ENCODE data around the gene OR2AK2.

The OR2AK2 gene

GRCh38 chr1:248000169-248000568, 35.1 kb downstream of the OR2AK2 start:
- no peaks in the 10 kb centered on the region for H3K27me3 ChIP-seq (ENCODE audit: insufficient read depth, low read length)
- no peak overlapping the region for H3K4me3 ChIP-seq (ENCODE audit: low read depth, low read length)
- peaks cover 10% of the 10 kb centered on the region for H3K9me3 ChIP-seq (ENCODE audit: insufficient read depth, low read depth, low read length)
- WGBS (ENCODE audit: extremely low coverage, insufficient coverage, insufficient read length) = no CpG with 5 or more reads among the region's 1 CpG
- no peak overlapping the region for H2BK5ac ChIP-seq (ENCODE audit: low read depth, low read length, poor library complexity)
- no peak overlapping the region for H4K12ac ChIP-seq (ENCODE audit: low read depth, low read length)
- no peak overlapping the region for H3K4me2 ChIP-seq (ENCODE audit: low read length)
- H3K4ac ChIP-seq (ENCODE audit: low read depth, low read length) = no peak overlapping the region
- H3K18ac ChIP-seq (ENCODE audit: low read length) = no peak overlapping the region
- no peak overlapping the region for H3K9ac ChIP-seq (ENCODE audit: low read length)
- DNase-seq = peak in 1 of 2 donors; percentile 31
- H4K8ac ChIP-seq (ENCODE audit: low read depth, low read length) = no peak overlapping the region
- no peak overlapping the region for H3K23ac ChIP-seq (ENCODE audit: low read length)
- H3K79me2 ChIP-seq (ENCODE audit: control insufficient read depth, insufficient read depth, low read length, poor library complexity) = no peaks in the 10 kb centered on the region
- H4K91ac ChIP-seq (ENCODE audit: low read depth, low read length) = no peak overlapping the region
- no peak overlapping the region for H2AFZ ChIP-seq (ENCODE audit: insufficient read depth, low read length, poor library complexity)
- no peak overlapping the region for H3K14ac ChIP-seq (ENCODE audit: low read length)
- no peak overlapping the region for H2AK5ac ChIP-seq (ENCODE audit: low read length)
- no peaks in the 10 kb centered on the region for H3K36me3 ChIP-seq (ENCODE audit: control insufficient read depth in 1 of 2, insufficient read depth in 2 of 2, low read length in 2 of 2)
- H3K27ac ChIP-seq (ENCODE audit: low read depth, low read length) = no peak overlapping the region
- H3K4me1 ChIP-seq (ENCODE audit: control insufficient read depth in 1 of 2, insufficient read depth in 2 of 2, low read length in 2 of 2) = no peaks in the 10 kb centered on the region
- no peaks in the 10 kb centered on the region for H3K79me1 ChIP-seq (ENCODE audit: low read length)
- H2BK12ac ChIP-seq (ENCODE audit: low read length) = no peak overlapping the region
- no peak overlapping the region for H2BK120ac ChIP-seq (ENCODE audit: insufficient read depth, low read length, poor library complexity)

GRCh38 chr1:248007778-248008177, 42.7 kb downstream of the OR2AK2 start:
- no peak overlapping the region for H3K9ac ChIP-seq (ENCODE audit: low read length)
- no peak overlapping the region for H2AK5ac ChIP-seq (ENCODE audit: low read length)
- no peak overlapping the region for H2BK12ac ChIP-seq (ENCODE audit: low read length)
- WGBS (ENCODE audit: extremely low coverage, insufficient coverage, insufficient read length) = no CpG with 5 or more reads among the region's 1 CpG
- no peak for DNase-seq
- H3K23ac ChIP-seq (ENCODE audit: low read length) = no peak overlapping the region
- no peaks in the 10 kb centered on the region for H3K36me3 ChIP-seq (ENCODE audit: control insufficient read depth in 1 of 2, insufficient read depth in 2 of 2, low read length in 2 of 2)
- no peaks in the 10 kb centered on the region for H3K79me1 ChIP-seq (ENCODE audit: low read length)
- no peak overlapping the region for H3K27ac ChIP-seq (ENCODE audit: low read depth, low read length)
- no peak overlapping the region for H2AFZ ChIP-seq (ENCODE audit: insufficient read depth, low read length, poor library complexity)
- H2BK120ac ChIP-seq (ENCODE audit: insufficient read depth, low read length, poor library complexity) = no peak overlapping the region
- H3K14ac ChIP-seq (ENCODE audit: low read length) = no peak overlapping the region
- H3K4ac ChIP-seq (ENCODE audit: low read depth, low read length) = no peak overlapping the region
- H3K79me2 ChIP-seq (ENCODE audit: control insufficient read depth, insufficient read depth, low read length, poor library complexity) = no peaks in the 10 kb centered on the region
- no peak overlapping the region for H4K12ac ChIP-seq (ENCODE audit: low read depth, low read length)
- H3K4me1 ChIP-seq (ENCODE audit: control insufficient read depth in 1 of 2, insufficient read depth in 2 of 2, low read length in 2 of 2) = no peaks in the 10 kb centered on the region
- peaks cover 11% of the 10 kb centered on the region for H3K9me3 ChIP-seq (ENCODE audit: insufficient read depth, low read depth, low read length)
- no peak overlapping the region for H4K91ac ChIP-seq (ENCODE audit: low read depth, low read length)
- H3K18ac ChIP-seq (ENCODE audit: low read length) = no peak overlapping the region
- H2BK5ac ChIP-seq (ENCODE audit: low read depth, low read length, poor library complexity) = no peak overlapping the region
- H3K4me3 ChIP-seq (ENCODE audit: low read depth, low read length) = no peak overlapping the region
- no peaks in the 10 kb centered on the region for H3K27me3 ChIP-seq (ENCODE audit: insufficient read depth, low read length)
- H3K4me2 ChIP-seq (ENCODE audit: low read length) = no peak overlapping the region
- no peak overlapping the region for H4K8ac ChIP-seq (ENCODE audit: low read depth, low read length)

- no peaks in the 10 kb centered on the region for H3K36me3 ChIP-seq (ENCODE audit: control insufficient read depth in 1 of 2, insufficient read depth in 2 of 2, low read length in 2 of 2)
- no peak overlapping the region for H2AK5ac ChIP-seq (ENCODE audit: low read length)
- no peak overlapping the region for H2BK5ac ChIP-seq (ENCODE audit: low read depth, low read length, poor library complexity)
- H2BK12ac ChIP-seq (ENCODE audit: low read length) = no peak overlapping the region
- H4K12ac ChIP-seq (ENCODE audit: low read depth, low read length) = no peak overlapping the region
- H3K4ac ChIP-seq (ENCODE audit: low read depth, low read length) = no peak overlapping the region
- H3K23ac ChIP-seq (ENCODE audit: low read length) = no peak overlapping the region
- H3K4me1 ChIP-seq (ENCODE audit: control insufficient read depth in 1 of 2, insufficient read depth in 2 of 2, low read length in 2 of 2) = no peaks in the 10 kb centered on the region
- no peak overlapping the region for H3K4me3 ChIP-seq (ENCODE audit: low read depth, low read length)
- H3K4me2 ChIP-seq (ENCODE audit: low read length) = no peak overlapping the region
- H2BK120ac ChIP-seq (ENCODE audit: insufficient read depth, low read length, poor library complexity) = no peak overlapping the region
- H4K8ac ChIP-seq (ENCODE audit: low read depth, low read length) = no peak overlapping the region
- no CpG with 5 or more reads among the region's 3 CpGs for WGBS (ENCODE audit: extremely low coverage, insufficient coverage, insufficient read length)
- no peak overlapping the region for H4K91ac ChIP-seq (ENCODE audit: low read depth, low read length)
- no peak overlapping the region for H3K9ac ChIP-seq (ENCODE audit: low read length)
- H3K14ac ChIP-seq (ENCODE audit: low read length) = no peak overlapping the region
- no peaks in the 10 kb centered on the region for H3K79me1 ChIP-seq (ENCODE audit: low read length)
- no peaks in the 10 kb centered on the region for H3K27me3 ChIP-seq (ENCODE audit: insufficient read depth, low read length)
- peaks cover 6% of the 10 kb centered on the region for H3K9me3 ChIP-seq (ENCODE audit: insufficient read depth, low read depth, low read length)
- no peak for DNase-seq
- H2AFZ ChIP-seq (ENCODE audit: insufficient read depth, low read length, poor library complexity) = no peak overlapping the region
- H3K27ac ChIP-seq (ENCODE audit: low read depth, low read length) = no peak overlapping the region
- H3K18ac ChIP-seq (ENCODE audit: low read length) = no peak overlapping the region
- H3K79me2 ChIP-seq (ENCODE audit: control insufficient read depth, insufficient read depth, low read length, poor library complexity) = no peaks in the 10 kb centered on the region
Observed at GRCh38 chr1:248009681-248010080, 44.6 kb downstream of the OR2AK2 start.

- H4K12ac ChIP-seq (ENCODE audit: low read depth, low read length) = no peak within 1 kb of the TSS
- DNase-seq = no peak
- no peak within 1 kb of the TSS for H2BK12ac ChIP-seq (ENCODE audit: low read length)
- no peaks in the 10 kb centered on the region for H3K4me1 ChIP-seq (ENCODE audit: control insufficient read depth in 1 of 2, insufficient read depth in 2 of 2, low read length in 2 of 2)
- H3K18ac ChIP-seq (ENCODE audit: low read length) = no peak within 1 kb of the TSS
- no peak within 1 kb of the TSS for H4K8ac ChIP-seq (ENCODE audit: low read depth, low read length)
- H4K91ac ChIP-seq (ENCODE audit: low read depth, low read length) = no peak within 1 kb of the TSS
- no peak within 1 kb of the TSS for H3K4ac ChIP-seq (ENCODE audit: low read depth, low read length)
- H3K4me2 ChIP-seq (ENCODE audit: low read length) = no peak within 1 kb of the TSS
- H3K79me2 ChIP-seq (ENCODE audit: control insufficient read depth, insufficient read depth, low read length, poor library complexity) = no peaks in the 10 kb centered on the region
- no peaks in the 10 kb centered on the region for H3K9me3 ChIP-seq (ENCODE audit: insufficient read depth, low read depth, low read length)
- H2BK120ac ChIP-seq (ENCODE audit: insufficient read depth, low read length, poor library complexity) = no peak within 1 kb of the TSS
- no peak within 1 kb of the TSS for H3K27ac ChIP-seq (ENCODE audit: low read depth, low read length)
- H3K27me3 ChIP-seq (ENCODE audit: insufficient read depth, low read length) = no peaks in the 10 kb centered on the region
- H3K23ac ChIP-seq (ENCODE audit: low read length) = no peak within 1 kb of the TSS
- no peak within 1 kb of the TSS for H3K9ac ChIP-seq (ENCODE audit: low read length)
- no peak within 1 kb of the TSS for H3K14ac ChIP-seq (ENCODE audit: low read length)
- no CpG with 5 or more reads among the region's 2 CpGs for WGBS (ENCODE audit: extremely low coverage, insufficient coverage, insufficient read length)
- H2AK5ac ChIP-seq (ENCODE audit: low read length) = no peak within 1 kb of the TSS
- H3K4me3 ChIP-seq (ENCODE audit: low read depth, low read length) = no peak within 1 kb of the TSS
- no peak within 1 kb of the TSS for H2BK5ac ChIP-seq (ENCODE audit: low read depth, low read length, poor library complexity)
- no peak within 1 kb of the TSS for H2AFZ ChIP-seq (ENCODE audit: insufficient read depth, low read length, poor library complexity)
- H3K79me1 ChIP-seq (ENCODE audit: low read length) = no peaks in the 10 kb centered on the region
- no peaks in the 10 kb centered on the region for H3K36me3 ChIP-seq (ENCODE audit: control insufficient read depth in 1 of 2, insufficient read depth in 2 of 2, low read length in 2 of 2)
Observed at GRCh38 chr1:248013229-248013710, 48.2 kb downstream of the OR2AK2 start, which contains the start of gene OR2L5. Gene OR2L5, plus strand, starts transcription at chr1:248013660. Its CDS starts 8,288 bp downstream, at chr1:248021948.
